WTC11 (cell line): ENCODE data around the gene TP53I13.

Experiments used
- ELF4 ChIP-seq: sonication (generic); formaldehyde crosslinking; IDR thresholded peaks from 2 replicates; pipeline ENCODE4 v1.8.1; 2022; ENCODE audit warnings: low read depth, mild to moderate bottlenecking, moderate library complexity, missing genetic modification reagents
- FOXP4 ChIP-seq: sonication (generic); formaldehyde crosslinking; IDR thresholded peaks from 2 replicates; pipeline ENCODE4 v1.8.0; 2022; ENCODE audit warnings: mild to moderate bottlenecking, missing genetic modification reagents
- NR3C1 ChIP-seq: sonication (generic); formaldehyde crosslinking; conservative IDR thresholded peaks from 2 replicates; pipeline ENCODE4 v1.8.1; 2023; ENCODE audit warnings: low read depth, mild to moderate bottlenecking, missing genetic modification reagents
- TF ChIP-seq, protein P1 (sequence below): fragments of 200-600 bp; IDR thresholded peaks from 2 replicates; pipeline ENCODE4 v1.8.0; 2022; ENCODE audit warnings: antibody characterized with exemption
- TF ChIP-seq, protein P2 (sequence below): sonication (generic); formaldehyde crosslinking; IDR thresholded peaks from 2 replicates; pipeline ENCODE4 v1.8.0; 2022; ENCODE audit warnings: mild to moderate bottlenecking, missing genetic modification reagents

DNA sequence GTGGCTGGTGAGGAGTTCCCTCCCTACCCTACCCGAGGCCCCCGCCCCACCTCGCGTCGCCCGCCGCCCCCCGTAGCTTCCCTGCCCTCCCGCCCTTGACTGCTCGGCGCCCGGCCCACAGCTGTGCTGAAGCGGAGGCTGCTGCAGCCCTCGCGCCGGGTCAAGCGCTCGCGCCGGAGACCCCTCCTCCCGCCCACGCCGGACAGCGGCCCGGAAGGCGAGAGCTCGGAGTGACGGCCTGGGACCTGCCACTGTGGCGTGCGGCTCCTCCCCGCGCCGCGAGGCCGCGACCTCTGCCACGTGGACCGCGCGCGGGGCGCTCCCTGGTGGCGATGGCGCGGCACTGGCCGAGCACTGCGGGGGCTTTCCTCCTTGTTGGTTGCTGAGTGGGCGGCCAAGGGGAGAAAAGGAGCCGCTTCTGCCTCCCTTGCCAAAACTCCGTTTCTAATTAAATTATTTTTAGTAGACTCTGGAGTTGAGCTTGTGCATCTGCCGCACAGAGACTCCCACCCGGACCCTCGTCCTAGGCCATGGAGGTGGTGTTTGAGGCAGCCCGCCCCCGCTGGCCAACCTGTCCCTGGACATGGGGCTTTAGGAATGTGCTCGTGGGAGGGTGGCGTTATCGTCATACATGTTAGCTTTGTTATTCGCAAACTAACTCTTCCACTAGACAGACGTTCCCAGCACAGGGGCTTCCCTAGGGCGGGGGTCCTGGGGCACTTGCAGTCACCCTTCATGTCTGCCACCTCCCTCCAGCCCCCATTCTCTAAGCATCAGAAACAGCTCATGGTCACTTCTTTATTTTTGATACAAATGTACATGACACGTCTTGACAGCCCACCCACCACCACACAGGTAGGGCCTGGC, 4.4 kb downstream of the TP53I13 start:
- TF ChIP-seq ELF4 (CRISPR knock-in tag) (no peak), FOXP4 (no peak), NR3C1 (CRISPR knock-in tag) (no peak)
- TF ChIP-seq, protein P1, sequence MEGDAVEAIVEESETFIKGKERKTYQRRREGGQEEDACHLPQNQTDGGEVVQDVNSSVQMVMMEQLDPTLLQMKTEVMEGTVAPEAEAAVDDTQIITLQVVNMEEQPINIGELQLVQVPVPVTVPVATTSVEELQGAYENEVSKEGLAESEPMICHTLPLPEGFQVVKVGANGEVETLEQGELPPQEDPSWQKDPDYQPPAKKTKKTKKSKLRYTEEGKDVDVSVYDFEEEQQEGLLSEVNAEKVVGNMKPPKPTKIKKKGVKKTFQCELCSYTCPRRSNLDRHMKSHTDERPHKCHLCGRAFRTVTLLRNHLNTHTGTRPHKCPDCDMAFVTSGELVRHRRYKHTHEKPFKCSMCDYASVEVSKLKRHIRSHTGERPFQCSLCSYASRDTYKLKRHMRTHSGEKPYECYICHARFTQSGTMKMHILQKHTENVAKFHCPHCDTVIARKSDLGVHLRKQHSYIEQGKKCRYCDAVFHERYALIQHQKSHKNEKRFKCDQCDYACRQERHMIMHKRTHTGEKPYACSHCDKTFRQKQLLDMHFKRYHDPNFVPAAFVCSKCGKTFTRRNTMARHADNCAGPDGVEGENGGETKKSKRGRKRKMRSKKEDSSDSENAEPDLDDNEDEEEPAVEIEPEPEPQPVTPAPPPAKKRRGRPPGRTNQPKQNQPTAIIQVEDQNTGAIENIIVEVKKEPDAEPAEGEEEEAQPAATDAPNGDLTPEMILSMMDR = no peak
- TF ChIP-seq, protein P2, sequence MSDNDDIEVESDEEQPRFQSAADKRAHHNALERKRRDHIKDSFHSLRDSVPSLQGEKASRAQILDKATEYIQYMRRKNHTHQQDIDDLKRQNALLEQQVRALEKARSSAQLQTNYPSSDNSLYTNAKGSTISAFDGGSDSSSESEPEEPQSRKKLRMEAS (CRISPR knock-in tag) = peak; percentile 89; the same call in 1 of the 2 replicates
